K562 (cell line): ENCODE data around the gene SMAP2. TPM values are rescaled to one million over a fixed set of nuclear protein-coding genes. Genes with fewer than 3 reads are reported as not detected.

ENCODE experiments used
- ATF1 ChIP-seq, 2 experiments: fragments of 450-650 bp in 1 of 2; IDR thresholded peaks; 2 replicates each; pipeline ENCODE4 v1.6.1; 2016; ENCODE audit warnings: missing compliant biosample characterization in 1 of 2, missing genetic modification characterization in 1 of 2
- BCOR ChIP-seq: fragments of 450-650 bp; IDR thresholded peaks from 2 replicates; pipeline ENCODE4 v1.6.1; 2016
- CREM ChIP-seq: IDR thresholded peaks from 2 replicates; pipeline ENCODE4 v1.6.1; 2014; ENCODE audit warnings: antibody characterized with exemption, low read depth
- CSDE1 ChIP-seq, 2 experiments: fragments of 450-650 bp; IDR thresholded peaks; 2 replicates each; pipeline ENCODE4 v1.6.1; 2016; ENCODE audit warnings: mild to moderate bottlenecking in 1 of 2
- ELF2 ChIP-seq: fragments of 250-450 bp; sonication (Bioruptor Pico); IDR thresholded peaks from 2 replicates; pipeline ENCODE4 v1.5.0; 2021; ENCODE audit warnings: mild to moderate bottlenecking
- ELK1 ChIP-seq: sonication (generic); formaldehyde crosslinking; IDR thresholded peaks from 2 replicates; pipeline ENCODE4 v1.8.1; 2022; ENCODE audit warnings: missing genetic modification reagents
- HMGN3 ChIP-seq: IDR thresholded peaks from 2 replicates; pipeline ENCODE4 v1.6.1; 2011; ENCODE audit warnings: borderline replicate concordance, low read depth, mild to moderate bottlenecking, mixed read lengths, low read length; ENCODE audit not compliant: insufficient read length; ENCODE audit errors: extremely low read depth
- HOXB6 ChIP-seq: fragments of 250-450 bp; sonication (Bioruptor Pico); IDR thresholded peaks from 2 replicates; pipeline ENCODE4 v1.5.1; 2022; ENCODE audit warnings: mild to moderate bottlenecking, borderline replicate concordance
- NR2C2 ChIP-seq, 2 experiments: fragments of 200-800 bp in 1 of 2; sonication (Bioruptor generic) in 1 of 2; sonication (generic) in 1 of 2; formaldehyde crosslinking in 1 of 2; IDR thresholded peaks; 2 replicates each; pipeline versions ENCODE4 v1.6.1 to v1.8.0; 2016 to 2022; ENCODE audit warnings: mild to moderate bottlenecking in 1 of 2, missing compliant biosample characterization in 1 of 2, missing genetic modification characterization in 1 of 2, missing genetic modification reagents in 1 of 2
- PHB ChIP-seq: fragments of 250-450 bp; sonication (Bioruptor Pico); IDR thresholded peaks from 2 replicates; pipeline ENCODE4 v1.5.0; 2021
- PRDM10 ChIP-seq: fragments of 450-650 bp; IDR thresholded peaks from 2 replicates; pipeline ENCODE4 v1.6.1; 2018; ENCODE audit not compliant: partially characterized antibody
- PYGO2 ChIP-seq: fragments of 450-650 bp; IDR thresholded peaks from 2 replicates; pipeline ENCODE4 v1.6.1; 2016; ENCODE audit warnings: mild to moderate bottlenecking, missing genetic modification characterization, moderate library complexity, missing compliant biosample characterization
- SPI1 ChIP-seq: IDR thresholded peaks from 2 replicates; pipeline ENCODE4 v1.6.1; 2011; ENCODE audit warnings: low read depth, low read length, control low read depth, borderline replicate concordance
- SRF ChIP-seq, 2 experiments: fragments of 250-450, 450-650 bp in 1 of 2; sonication (Bioruptor Pico) in 1 of 2; sonication (generic) in 1 of 2; formaldehyde crosslinking; IDR thresholded peaks; 2 replicates each; pipeline versions ENCODE4 v1.5.0 to v1.5.1; 2020 to 2022; ENCODE audit warnings: mild to moderate bottlenecking in 1 of 2, missing genetic modification reagents in 1 of 2
- TCF7 ChIP-seq: sonication (generic); IDR thresholded peaks from 2 replicates; pipeline ENCODE4 v1.6.1; 2016; ENCODE audit warnings: antibody characterized with exemption, borderline replicate concordance
- ZFP36 ChIP-seq: fragments of 150-350 bp; IDR thresholded peaks from 2 replicates; pipeline ENCODE4 v1.6.1; 2018; ENCODE audit warnings: low read length, low read depth; ENCODE audit not compliant: partially characterized antibody
- ZNF280B ChIP-seq: fragments of 250-450 bp; sonication (Bioruptor Pico); IDR thresholded peaks from 2 replicates; pipeline ENCODE4 v1.5.1; 2021; ENCODE audit warnings: mild to moderate bottlenecking
- ZNF511 ChIP-seq: sonication (generic); formaldehyde crosslinking; IDR thresholded peaks from 2 replicates; pipeline ENCODE4 v1.8.0; 2022; ENCODE audit warnings: mild to moderate bottlenecking, missing genetic modification reagents
- polyA plus RNA-seq, 8 experiments: library from polyadenylated mRNA; depleted of rRNA in 4 of 8; stranded (reverse) in 5 of 8; unstranded in 3 of 8; fragments of >200 nt; fragmentation: Nextera tagmentation in 2 of 8; fragmentation: Illumina TruSeq in 1 of 8; extraction: Ambion mirVana in 2 of 8; extraction: Trizol in 1 of 8; gene quantifications; 2 replicates each; pipeline versions ENCODE4 v1.2.1 to v1.2.3, GENCODE V29; 2011 to 2014; ENCODE audit warnings: inconsistent platforms in 1 of 8, missing spikeins in 1 of 8
- total RNA-seq, 7 experiments: library from RNA; depleted of rRNA in 6 of 7; stranded (reverse); fragments of >200 nt in 6 of 7; fragmentation: Illumina TruSeq in 2 of 7; extraction: Trizol in 2 of 7; gene quantifications; 2 replicates each; pipeline versions ENCODE4 v1.2.1 to v1.2.3, GENCODE V29; 2011 to 2021; ENCODE audit warnings: low replicate concordance in 1 of 7

The SMAP2 gene
- total and polyA plus RNA-seq, 9 of the 15 experiments (the other 6 are each of a cell fraction or from before 2014, with no cell fraction given): 38.7 to 212 (median 94.1) TPM

GRCh38 chr1:40449684-40450494, 76.4 kb downstream of the SMAP2 start, which contains the start of gene ZFP69B (continued):
- TF ChIP-seq ZNF280B (CRISPR knock-in tag) (no peak), CSDE1 (IDR thresholded peaks at IDR 0.05) (no peak), SRF (CRISPR knock-in tag; IDR thresholded peaks at IDR 0.05) (no peak), CREM (peak; percentile 36; the same call in 1 of the 2 replicates), PHB (CRISPR knock-in tag) (no peak), NR2C2 (CRISPR knock-in tag; IDR thresholded peaks at IDR 0.05) (no peak), NR2C2 (tag; IDR thresholded peaks at IDR 0.05) (peak; percentile 15; the same call in 1 of the 2 replicates), ELF2 (CRISPR knock-in tag) (0 out of 2 replicates have a peak, but pooled peaks have one; percentile 52), ZNF511 (0 out of 2 replicates have a peak, but pooled peaks have one; percentile 51), ELK1 (CRISPR knock-in tag) (no peak), SPI1 (no peak), ATF1 (CRISPR knock-in tag; IDR thresholded peaks at IDR 0.05) (no peak), ATF1 (tag; IDR thresholded peaks at IDR 0.05) (peak; percentile 52; the same call in 1 of the 2 replicates), HMGN3 (peak; percentile 90), HOXB6 (CRISPR knock-in tag) (no peak), TCF7 (no peak), BCOR (no peak), PRDM10 (peak; percentile 10), PYGO2 (tag) (no peak), ZFP36 (no peak)
